Measurements from ENCODE around the gene KIAA0753.

KIAA0753 gene

DNA sequence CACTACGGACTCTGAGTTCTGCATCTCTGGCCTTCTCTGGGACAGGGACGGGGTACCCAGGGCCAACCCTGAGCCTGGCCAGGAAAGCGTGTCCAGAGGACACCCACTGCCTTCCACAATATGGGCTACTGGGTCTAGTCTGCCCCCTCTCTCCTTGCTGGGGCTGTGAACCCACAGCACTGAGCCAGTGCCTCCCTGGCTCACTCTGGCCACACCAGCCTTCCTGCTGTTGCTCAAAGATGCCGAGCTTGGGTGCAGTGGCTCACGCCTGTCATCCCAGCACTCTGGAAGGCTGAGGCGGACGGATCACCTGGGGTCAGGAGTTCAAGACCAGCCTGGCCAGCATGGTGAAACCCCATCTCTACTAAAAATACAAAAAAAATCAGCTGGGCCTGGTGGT is 108.9 kb downstream of the KIAA0753 start:
- H3K79me2 ChIP-seq (ENCODE audit: insufficient read depth, low read length) = no peaks in the 10 kb centered on the region
- H3K27me3 ChIP-seq (ENCODE audit: insufficient read depth, low read length) = no peaks in the 10 kb centered on the region
- no peaks in the 10 kb centered on the region for H3F3A ChIP-seq (ENCODE audit: insufficient read depth, low read length)
- H3K9me2 ChIP-seq (ENCODE audit: low read depth, low read length) = no peaks in the 10 kb centered on the region
- no peak overlapping the region for H3K4me3 ChIP-seq (ENCODE audit: low read depth, low read length, poor library complexity, severe bottlenecking)
- H3K9ac ChIP-seq (ENCODE audit: low read length) = no peak overlapping the region
- no peak overlapping the region for H2AFZ ChIP-seq (ENCODE audit: low read length)
- no peaks in the 10 kb centered on the region for H3K9me3 ChIP-seq (ENCODE audit: low read length)
- no peaks in the 10 kb centered on the region for H3K36me3 ChIP-seq (ENCODE audit: insufficient read depth, low read length)
- no peak overlapping the region for H3K4me2 ChIP-seq (ENCODE audit: low read length)
- TF ChIP-seq, protein P1, sequence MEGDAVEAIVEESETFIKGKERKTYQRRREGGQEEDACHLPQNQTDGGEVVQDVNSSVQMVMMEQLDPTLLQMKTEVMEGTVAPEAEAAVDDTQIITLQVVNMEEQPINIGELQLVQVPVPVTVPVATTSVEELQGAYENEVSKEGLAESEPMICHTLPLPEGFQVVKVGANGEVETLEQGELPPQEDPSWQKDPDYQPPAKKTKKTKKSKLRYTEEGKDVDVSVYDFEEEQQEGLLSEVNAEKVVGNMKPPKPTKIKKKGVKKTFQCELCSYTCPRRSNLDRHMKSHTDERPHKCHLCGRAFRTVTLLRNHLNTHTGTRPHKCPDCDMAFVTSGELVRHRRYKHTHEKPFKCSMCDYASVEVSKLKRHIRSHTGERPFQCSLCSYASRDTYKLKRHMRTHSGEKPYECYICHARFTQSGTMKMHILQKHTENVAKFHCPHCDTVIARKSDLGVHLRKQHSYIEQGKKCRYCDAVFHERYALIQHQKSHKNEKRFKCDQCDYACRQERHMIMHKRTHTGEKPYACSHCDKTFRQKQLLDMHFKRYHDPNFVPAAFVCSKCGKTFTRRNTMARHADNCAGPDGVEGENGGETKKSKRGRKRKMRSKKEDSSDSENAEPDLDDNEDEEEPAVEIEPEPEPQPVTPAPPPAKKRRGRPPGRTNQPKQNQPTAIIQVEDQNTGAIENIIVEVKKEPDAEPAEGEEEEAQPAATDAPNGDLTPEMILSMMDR (IDR thresholded peaks at IDR 0.05; ENCODE audit: low read length) = no peak
- TF ChIP-seq EZH2 (IDR thresholded peaks at IDR 0.05; ENCODE audit: borderline replicate concordance, low read length) = no peak
- no peaks in the 10 kb centered on the region for H4K20me1 ChIP-seq (ENCODE audit: insufficient read depth, low read length)
- H3K27ac ChIP-seq (ENCODE audit: low read depth, low read length, poor library complexity, severe bottlenecking) = no peak overlapping the region
- no peaks in the 10 kb centered on the region for H3K4me1 ChIP-seq (ENCODE audit: insufficient read depth, low read length, severe bottlenecking)

DNA sequence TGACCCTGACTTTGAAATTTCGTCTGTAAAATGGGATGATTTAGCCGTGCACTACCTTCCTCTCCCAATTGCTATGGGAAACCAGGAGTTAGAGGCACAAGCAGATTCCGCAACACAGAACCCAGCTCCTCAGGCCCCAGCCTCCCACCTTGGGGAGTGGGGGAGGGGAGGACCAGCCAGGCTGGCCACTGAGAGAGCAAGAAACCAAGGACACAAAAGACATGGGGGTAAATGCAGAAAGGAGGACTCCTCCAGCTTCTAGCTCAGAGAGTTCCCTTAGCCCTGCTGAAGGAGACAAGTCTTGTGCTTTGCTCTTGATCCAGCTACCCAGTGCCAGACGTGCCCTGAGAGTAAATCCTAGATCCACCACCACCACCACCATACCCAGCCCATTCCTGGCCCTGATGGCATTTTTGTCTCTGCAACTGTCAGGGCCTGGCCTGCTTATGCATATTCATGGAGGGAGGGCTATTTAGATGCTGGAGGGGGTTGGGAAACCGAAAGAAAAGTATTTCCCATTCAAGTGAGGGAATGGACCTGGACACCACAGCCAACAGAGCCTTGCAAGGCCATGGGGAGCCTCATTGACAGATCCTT is 110.1 kb downstream of the KIAA0753 start:
- no peak overlapping the region for H2AFZ ChIP-seq (ENCODE audit: low read length)
- no peak for TF ChIP-seq EZH2 (IDR thresholded peaks at IDR 0.05; ENCODE audit: borderline replicate concordance, low read length)
- TF ChIP-seq, protein P1 (IDR thresholded peaks at IDR 0.05; ENCODE audit: low read length) = no peak
- no peaks in the 10 kb centered on the region for H3K9me3 ChIP-seq (ENCODE audit: low read length)
- no peaks in the 10 kb centered on the region for H4K20me1 ChIP-seq (ENCODE audit: insufficient read depth, low read length)
- H3K9me2 ChIP-seq (ENCODE audit: low read depth, low read length) = no peaks in the 10 kb centered on the region
- no peak overlapping the region for H3K4me2 ChIP-seq (ENCODE audit: low read length)
- H3K9ac ChIP-seq (ENCODE audit: low read length) = no peak overlapping the region
- H3K27me3 ChIP-seq (ENCODE audit: insufficient read depth, low read length) = no peaks in the 10 kb centered on the region
- no peaks in the 10 kb centered on the region for H3K36me3 ChIP-seq (ENCODE audit: insufficient read depth, low read length)
- H3K4me3 ChIP-seq (ENCODE audit: low read depth, low read length, poor library complexity, severe bottlenecking) = no peak overlapping the region
- no peaks in the 10 kb centered on the region for H3K79me2 ChIP-seq (ENCODE audit: insufficient read depth, low read length)
- no peak overlapping the region for H3K27ac ChIP-seq (ENCODE audit: low read depth, low read length, poor library complexity, severe bottlenecking)
- H3K4me1 ChIP-seq (ENCODE audit: insufficient read depth, low read length, severe bottlenecking) = no peaks in the 10 kb centered on the region
- H3F3A ChIP-seq (ENCODE audit: insufficient read depth, low read length) = no peaks in the 10 kb centered on the region

DNA sequence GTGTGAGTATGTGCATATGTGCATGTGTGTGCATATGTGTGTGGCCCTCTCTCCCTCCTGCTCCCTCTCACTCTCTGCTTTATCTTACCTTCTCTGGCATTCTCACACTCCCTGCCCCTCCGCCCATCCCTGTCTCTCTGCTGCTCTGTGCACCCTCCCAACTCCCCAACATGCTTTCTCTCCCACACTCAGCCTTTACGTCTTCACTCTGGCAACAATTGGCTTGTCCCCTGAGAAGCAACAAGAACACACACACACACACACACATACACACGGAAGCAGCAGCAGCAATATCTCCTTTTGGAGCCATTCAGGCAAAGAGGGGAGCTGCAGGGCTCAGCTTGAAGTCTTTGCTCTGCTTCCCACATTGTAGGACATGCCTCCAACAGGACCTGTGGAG is 112.0 kb downstream of the KIAA0753 start:
- no peaks in the 10 kb centered on the region for H3K36me3 ChIP-seq (ENCODE audit: insufficient read depth, low read length)
- H3K9me3 ChIP-seq (ENCODE audit: low read length) = no peaks in the 10 kb centered on the region
- no peak overlapping the region for H3K4me2 ChIP-seq (ENCODE audit: low read length)
- TF ChIP-seq, protein P1 (IDR thresholded peaks at IDR 0.05; ENCODE audit: low read length) = no peak
- no peak for TF ChIP-seq EZH2 (IDR thresholded peaks at IDR 0.05; ENCODE audit: borderline replicate concordance, low read length)
- H3K79me2 ChIP-seq (ENCODE audit: insufficient read depth, low read length) = no peaks in the 10 kb centered on the region
- H2AFZ ChIP-seq (ENCODE audit: low read length) = no peak overlapping the region
- H3F3A ChIP-seq (ENCODE audit: insufficient read depth, low read length) = no peaks in the 10 kb centered on the region
- H3K9me2 ChIP-seq (ENCODE audit: low read depth, low read length) = no peaks in the 10 kb centered on the region
- no peak overlapping the region for H3K27ac ChIP-seq (ENCODE audit: low read depth, low read length, poor library complexity, severe bottlenecking)
- no peaks in the 10 kb centered on the region for H3K4me1 ChIP-seq (ENCODE audit: insufficient read depth, low read length, severe bottlenecking)
- H4K20me1 ChIP-seq (ENCODE audit: insufficient read depth, low read length) = no peaks in the 10 kb centered on the region
- no peak overlapping the region for H3K9ac ChIP-seq (ENCODE audit: low read length)
- no peaks in the 10 kb centered on the region for H3K27me3 ChIP-seq (ENCODE audit: insufficient read depth, low read length)
- no peak overlapping the region for H3K4me3 ChIP-seq (ENCODE audit: low read depth, low read length, poor library complexity, severe bottlenecking)
